Measurements from ENCODE around the gene HS3ST6. TPM values are rescaled to one million over a fixed set of nuclear protein-coding genes. Genes with fewer than 3 reads are reported as not detected.
A peak's percentile ranks its signal among the peaks of the same experiment; 100 is the strongest.

HS3ST6 gene
- total and polyA plus RNA-seq, 2 of the 13 experiments (the other 11 are each of a cell fraction or from before 2014, with no cell fraction given) = not detected

GRCh38 chr16:1941162-1942046 lies 23.2 kb upstream of the HS3ST6 start (continued):
- TF ChIP-seq ZNF224 (CRISPR knock-in tag; IDR thresholded peaks at IDR 0.05) (0 out of 2 replicates have a peak, but pooled peaks have one; percentile 10), ZNF569 (CRISPR knock-in tag; IDR thresholded peaks at IDR 0.05; ENCODE audit: borderline replicate concordance) (no peak), HNRNPLL (IDR thresholded peaks at IDR 0.05; ENCODE audit: low read depth, low read length, poor library complexity, severe bottlenecking) (peak; percentile 47), ZBTB10 (CRISPR knock-in tag; IDR thresholded peaks at IDR 0.05; ENCODE audit: borderline replicate concordance) (no peak), MIXL1 (CRISPR knock-in tag; IDR thresholded peaks at IDR 0.05) (no peak), RELA (CRISPR knock-in tag; IDR thresholded peaks at IDR 0.05) (no peak), ZNF225 (CRISPR knock-in tag; IDR thresholded peaks at IDR 0.05) (no peak; the same call in 1 of the 2 replicates), CENPBD1 (CRISPR knock-in tag; IDR thresholded peaks at IDR 0.05; ENCODE audit: borderline replicate concordance, low read depth) (no peak), REPIN1 (CRISPR knock-in tag; IDR thresholded peaks at IDR 0.05; ENCODE audit: borderline replicate concordance, low read depth) (no peak), AKAP8 (CRISPR knock-in tag; IDR thresholded peaks at IDR 0.05) (0 out of 2 replicates have a peak, but pooled peaks have one; percentile 8), PITX1 (CRISPR knock-in tag; IDR thresholded peaks at IDR 0.05) (no peak), THYN1 (CRISPR knock-in tag; IDR thresholded peaks at IDR 0.05; ENCODE audit: borderline replicate concordance, low read depth) (no peak), NPAS2 (CRISPR knock-in tag; IDR thresholded peaks at IDR 0.05; ENCODE audit: borderline replicate concordance) (no peak), ZNF318 (CRISPR knock-in tag; IDR thresholded peaks at IDR 0.05) (no peak)
